WERI-Rb-1 (cell line): ENCODE results near the gene VPREB1.
"Not testable (repeated sequence)": the region's sequence is repeated elsewhere in the genome, so short reads cannot be mapped to it uniquely, and the experiment has no call there.

Experiments
- DNase-seq: peaks from one replicate; pipeline ENCODE4 v3.0.0-alpha.2; 2020
- H3K27ac ChIP-seq: fragments of 250-450 bp; sonication (Bioruptor Pico); 2 replicates; pipeline ENCODE4 v1.5.1; 2020; ENCODE audit warnings: mild to moderate bottlenecking, moderate library complexity
- H3K27me3 ChIP-seq: fragments of 250-450 bp; sonication (Bioruptor Pico); 2 replicates; pipeline ENCODE4 v1.5.1; 2021; ENCODE audit warnings: mild to moderate bottlenecking, low read depth, moderate library complexity; ENCODE audit not compliant: insufficient read depth, severe bottlenecking
- H3K36me3 ChIP-seq: fragments of 250-450 bp; sonication (Bioruptor Pico); 2 replicates; pipeline ENCODE4 v1.5.1; 2020; ENCODE audit warnings: mild to moderate bottlenecking, moderate library complexity
- H3K4me3 ChIP-seq: 2 replicates; pipeline ENCODE4 v1.5.1; 2011; ENCODE audit warnings: low read depth, mild to moderate bottlenecking, control low read depth, low read length
- H3K9me3 ChIP-seq: fragments of 250-450 bp; sonication (Bioruptor Pico); 2 replicates; pipeline ENCODE4 v1.5.1; 2021; ENCODE audit warnings: mild to moderate bottlenecking, moderate library complexity; ENCODE audit not compliant: severe bottlenecking
- CTCF ChIP-seq: IDR thresholded peaks from 2 replicates; pipeline ENCODE4 v1.5.1; 2011; ENCODE audit warnings: low read depth, mild to moderate bottlenecking, control low read depth, inconsistent platforms, low read length

Gene VPREB1

GRCh38 chr22:22201930-22202343, 42.6 kb upstream of the VPREB1 start:
- DNase-seq: no peak
- TF ChIP-seq CTCF: no peak
- Histone ChIP-seq H3K27ac (no peak overlapping the region), H3K4me3 (no peak overlapping the region), H3K36me3 (no peaks in the 10 kb centered on the region), H3K27me3 (no peaks in the 10 kb centered on the region), H3K9me3 (no peaks in the 10 kb centered on the region)

- Histone ChIP-seq H3K27me3 (no peaks in the 10 kb centered on the region), H3K36me3 (no peaks in the 10 kb centered on the region), H3K4me3 (no peak overlapping the region), H3K27ac (no peak overlapping the region), H3K9me3 (no peaks in the 10 kb centered on the region)
- DNase-seq: no peak
- no peak for TF ChIP-seq CTCF
These were observed 41.3 kb upstream of the VPREB1 start for GRCh38 chr22:22203048-22203971.

- Histone ChIP-seq H3K4me3 (no peak overlapping the region), H3K27ac (no peak overlapping the region), H3K36me3 (no peaks in the 10 kb centered on the region), H3K9me3 (no peaks in the 10 kb centered on the region), H3K27me3 (no peaks in the 10 kb centered on the region)
- TF ChIP-seq CTCF: peak; percentile 82
- peak; percentile 85 for DNase-seq
These were observed 36.6 kb upstream of the VPREB1 start for GRCh38 chr22:22207845-22208564.

- Histone ChIP-seq H3K36me3 (no peaks in the 10 kb centered on the region), H3K27ac (no peak overlapping the region), H3K9me3 (no peaks in the 10 kb centered on the region), H3K27me3 (no peaks in the 10 kb centered on the region), H3K4me3 (no peak overlapping the region)
- no peak for DNase-seq
- no peak for TF ChIP-seq CTCF
These were observed 35.9 kb upstream of the VPREB1 start for GRCh38 chr22:22208652-22209051.

- DNase-seq, H3K27me3 ChIP-seq, H3K36me3 ChIP-seq, H3K9me3 ChIP-seq, H3K4me3 ChIP-seq, H3K27ac ChIP-seq: not testable (repeated sequence)
These were observed 35.4 kb upstream of the VPREB1 start for GRCh38 chr22:22209080-22209640.

- H3K4me3 ChIP-seq: no peak overlapping the region
- H3K36me3 ChIP-seq: no peaks in the 10 kb centered on the region
- TF ChIP-seq CTCF: no peak
- no peak overlapping the region for H3K27ac ChIP-seq
- H3K9me3 ChIP-seq: no peaks in the 10 kb centered on the region
- H3K27me3 ChIP-seq: no peaks in the 10 kb centered on the region
- DNase-seq: no peak
These were observed 34.2 kb upstream of the VPREB1 start for GRCh38 chr22:22210375-22210774.
